ENCODE data around the gene CHIA.

Gene CHIA

DNA sequence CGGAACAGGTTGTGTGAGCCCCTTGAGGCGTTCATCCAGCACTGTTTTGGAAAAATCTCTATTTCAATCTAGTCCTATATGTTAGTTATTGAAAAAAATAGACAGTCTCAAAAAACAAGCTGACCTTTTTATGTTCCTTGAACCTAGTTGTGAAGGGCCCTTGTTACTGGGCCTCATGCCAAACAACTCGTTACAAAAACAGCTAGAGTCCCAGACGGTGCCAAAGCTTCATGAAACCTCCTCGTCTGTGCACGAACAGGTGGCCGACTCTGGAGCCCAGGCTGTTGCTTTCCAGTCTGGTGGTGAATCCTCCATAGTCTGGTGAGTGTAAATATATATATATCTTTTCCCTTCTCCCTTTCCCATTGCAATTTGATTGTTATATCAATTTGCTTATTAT lies at the start of gene CHIA:
Gene CHIA, plus strand, starts transcription at position 222 of the 400 bp plus-strand sequence. CDS start 19,617 bp downstream, outside the sequence.
- DNase-seq (ENCODE audit: low spot score) = no peak

GRCh38 chr1:111241797-111242196 lies 48.9 kb upstream of the CHIA start:
- DNase-seq (ENCODE audit: low spot score) = no peak

- DNase-seq (ENCODE audit: low spot score) = no peak
These were observed 47.7 kb upstream of the CHIA start for GRCh38 chr1:111242805-111243523.

- no peak for DNase-seq (ENCODE audit: low spot score)
These were observed 43.4 kb upstream of the CHIA start for GRCh38 chr1:111247125-111247838.

DNA sequence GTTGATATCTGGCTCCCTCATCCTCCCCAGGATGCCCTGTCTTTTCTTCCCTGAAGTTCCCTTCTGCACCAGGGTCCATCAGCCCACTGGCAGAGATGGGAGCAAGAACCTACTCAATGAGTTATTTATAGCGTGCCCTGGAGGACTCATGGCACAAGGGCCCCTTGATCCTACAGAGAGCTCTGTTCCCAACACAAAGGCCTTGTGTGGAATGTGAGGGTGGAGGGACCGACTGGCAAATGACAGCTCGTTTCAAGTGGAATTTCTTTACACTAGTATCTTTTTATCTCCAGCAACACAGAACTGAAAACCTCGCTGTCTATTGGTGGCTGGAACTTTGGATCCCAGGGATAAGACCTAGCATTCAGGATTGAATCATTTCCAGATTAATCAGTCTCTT lies 40.7 kb upstream of the CHIA start:
- DNase-seq (ENCODE audit: low spot score) = peak; percentile 96

- peak; percentile 68 for DNase-seq (ENCODE audit: low spot score)
These were observed 39.1 kb upstream of the CHIA start for GRCh38 chr1:111251570-111251969.

- peak; percentile 76 for DNase-seq (ENCODE audit: low spot score)
These were observed 37.9 kb upstream of the CHIA start for GRCh38 chr1:111252786-111253185.

DNA sequence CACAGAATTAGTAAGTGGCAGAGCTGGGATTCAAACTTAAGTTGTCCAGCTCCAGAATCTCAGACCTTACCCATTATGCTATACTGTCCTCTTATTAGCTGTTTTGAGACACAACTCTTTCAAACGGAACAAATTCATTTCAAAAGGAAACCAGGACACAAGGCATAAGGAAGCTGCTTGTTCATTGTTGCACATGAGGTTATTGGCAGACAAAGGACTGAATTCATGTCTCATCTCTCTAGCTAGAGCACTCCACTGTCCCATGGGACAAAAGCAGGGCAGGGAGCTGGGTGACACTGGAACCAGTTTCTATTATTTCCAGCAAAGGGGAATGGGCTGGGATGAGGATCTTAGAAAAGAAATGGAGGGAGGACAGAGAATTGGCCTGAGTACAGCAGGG lies 36.8 kb upstream of the CHIA start:
- peak; percentile 98 for DNase-seq (ENCODE audit: low spot score)

DNA sequence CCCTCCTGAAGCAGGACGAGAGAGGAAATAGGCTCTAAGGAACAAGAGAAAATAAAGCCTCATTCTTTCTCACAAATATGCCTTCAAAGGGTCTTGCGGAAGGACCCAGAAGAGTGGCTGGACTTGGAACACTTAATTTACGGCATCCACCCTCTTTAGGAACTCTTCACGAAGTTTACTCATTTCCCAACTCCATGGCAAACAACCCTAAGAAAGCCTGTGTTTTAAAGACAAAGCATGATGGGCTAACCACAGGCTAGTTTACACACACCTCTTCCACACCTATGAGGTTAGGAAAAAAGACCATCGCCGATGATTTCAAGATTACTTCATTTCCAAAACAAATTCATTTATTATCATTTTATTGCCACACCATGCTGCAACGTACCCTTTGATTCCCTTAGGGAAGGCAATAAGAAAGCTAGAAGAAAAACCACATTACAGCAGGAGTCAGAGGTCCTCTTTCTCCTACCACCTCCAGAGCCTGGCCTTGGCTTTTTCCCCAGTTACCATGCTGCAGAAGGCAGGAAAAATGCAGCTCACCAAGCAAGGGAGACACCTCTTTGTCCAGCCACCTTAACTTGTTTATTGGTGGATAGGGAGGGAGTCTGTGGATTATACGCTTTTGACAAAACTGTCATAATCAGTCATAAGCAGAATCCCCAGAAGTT lies 33.5 kb upstream of the CHIA start:
- DNase-seq (ENCODE audit: low spot score) = no peak

- no peak for DNase-seq (ENCODE audit: low spot score)
These were observed 22.7 kb upstream of the CHIA start for GRCh38 chr1:111267801-111268508.

DNA sequence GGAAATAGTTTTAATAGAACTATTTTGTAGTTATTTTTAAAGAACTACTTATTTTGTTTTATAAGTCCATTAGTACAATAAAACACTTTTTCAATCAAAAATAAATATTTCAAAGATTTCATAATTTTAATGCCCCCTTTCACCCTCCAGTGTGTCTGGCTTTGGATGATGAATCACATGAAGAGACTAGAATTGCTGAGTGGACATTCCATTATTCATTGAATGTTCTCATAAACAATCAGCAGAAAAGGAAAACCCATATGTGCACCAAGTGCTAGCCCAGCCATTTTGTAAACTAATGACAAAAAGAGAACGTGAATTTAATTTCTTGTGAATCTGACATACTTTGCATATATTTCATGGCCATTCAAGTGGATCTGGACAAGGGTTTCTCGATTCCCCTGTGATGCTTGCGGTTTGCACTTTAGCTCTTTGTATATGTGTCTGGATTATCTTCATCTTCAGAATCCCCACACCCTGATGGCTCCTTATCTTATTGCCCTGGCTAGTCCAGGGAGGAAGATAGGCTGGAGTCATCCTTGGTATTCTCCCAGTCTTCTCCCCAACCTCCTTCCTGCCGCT lies 20.7 kb upstream of the CHIA start:
- no peak for DNase-seq (ENCODE audit: low spot score)

DNA sequence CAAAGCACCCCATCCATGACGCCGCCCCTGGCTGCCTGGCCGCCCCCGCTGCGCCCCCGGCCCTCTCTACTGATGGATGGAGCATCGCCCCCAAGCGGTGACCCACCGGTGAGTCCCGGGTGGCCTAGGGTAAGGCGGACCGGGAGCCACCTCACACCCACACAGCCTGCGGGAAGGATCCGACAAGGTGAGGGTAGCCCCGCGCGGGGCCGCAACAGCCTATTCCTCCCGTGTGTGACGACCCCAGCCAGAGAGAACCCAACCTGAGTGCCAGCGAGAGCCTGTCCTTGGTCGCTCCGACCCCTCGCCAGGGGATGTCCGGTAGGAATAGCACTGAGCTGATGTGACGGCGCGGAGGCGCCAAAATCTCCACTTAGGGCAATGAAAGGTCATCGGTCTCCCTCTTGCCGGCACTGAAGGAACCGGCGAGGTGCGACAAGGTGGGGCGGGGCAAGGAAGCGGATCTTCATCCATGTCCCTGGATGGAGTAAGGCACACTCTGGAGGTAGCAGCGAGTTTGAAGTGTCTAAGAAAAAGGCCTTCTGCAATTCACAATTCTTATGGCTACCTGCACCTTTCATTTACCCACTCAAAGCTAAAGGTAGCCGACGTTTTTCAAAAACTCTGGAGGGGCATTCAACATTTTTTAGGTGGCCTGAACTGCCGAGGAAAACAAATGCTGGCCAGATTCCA lies 19.7 kb upstream of the CHIA start:
- no peak for DNase-seq (ENCODE audit: low spot score)

DNA sequence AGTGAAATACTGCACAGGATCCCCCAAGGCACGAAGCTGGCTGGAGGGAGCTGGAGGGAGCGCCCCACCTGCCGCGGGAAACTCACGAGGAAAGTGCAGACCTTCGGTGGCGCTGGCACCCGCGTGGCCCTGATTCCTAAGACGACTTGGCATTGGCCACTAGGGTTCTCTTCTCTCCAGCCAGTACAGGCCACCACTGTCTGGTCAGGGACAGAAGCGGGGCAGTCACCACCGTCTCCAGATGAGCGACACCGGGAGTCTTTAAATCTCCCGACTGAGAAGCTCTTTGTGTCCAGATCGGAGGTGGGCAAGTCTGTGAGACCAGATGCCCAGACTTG lies 19.2 kb upstream of the CHIA start:
- peak; percentile 20 for DNase-seq (ENCODE audit: low spot score)

DNA sequence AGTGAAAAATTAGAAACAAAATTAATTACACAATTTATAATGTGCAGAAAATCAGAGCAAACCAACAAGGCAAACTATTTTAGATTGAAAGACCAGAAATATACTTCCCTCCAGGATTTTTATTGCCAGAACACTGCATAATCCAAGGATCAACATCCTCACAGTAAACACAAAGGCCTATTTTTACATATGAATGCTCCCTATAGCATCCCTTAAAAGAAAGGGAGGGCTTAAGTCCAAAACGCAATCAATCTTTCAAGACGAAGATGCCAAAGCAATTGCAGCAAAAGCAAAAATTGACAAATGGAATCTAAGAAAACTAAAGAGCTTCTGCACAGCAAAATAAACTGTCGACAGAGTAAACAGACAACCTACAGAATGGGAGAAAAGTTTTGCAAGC lies 18.6 kb upstream of the CHIA start:
- no peak for DNase-seq (ENCODE audit: low spot score)

DNA sequence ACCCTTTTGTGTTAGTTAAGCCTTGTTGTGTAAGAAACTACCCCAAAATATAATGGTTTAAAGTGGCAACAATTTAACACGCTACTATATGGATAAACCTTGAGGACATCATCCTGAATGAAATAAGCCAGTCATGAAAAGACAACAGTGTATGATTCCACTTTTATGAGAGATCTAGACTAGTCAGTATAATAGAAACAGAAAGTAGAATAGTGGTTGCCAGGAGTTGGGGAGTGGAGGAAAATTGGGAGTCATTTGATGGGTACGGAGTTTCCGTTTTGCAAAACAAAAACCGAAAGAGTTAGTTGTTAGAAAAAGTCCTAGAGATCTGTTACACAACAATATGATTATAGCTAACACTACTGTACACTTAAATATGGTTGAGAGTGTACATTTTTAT lies 16.0 kb upstream of the CHIA start:
- DNase-seq (ENCODE audit: low spot score) = no peak

GRCh38 chr1:111275079-111275478 lies 15.6 kb upstream of the CHIA start:
- peak; percentile 30 for DNase-seq (ENCODE audit: low spot score)

DNA sequence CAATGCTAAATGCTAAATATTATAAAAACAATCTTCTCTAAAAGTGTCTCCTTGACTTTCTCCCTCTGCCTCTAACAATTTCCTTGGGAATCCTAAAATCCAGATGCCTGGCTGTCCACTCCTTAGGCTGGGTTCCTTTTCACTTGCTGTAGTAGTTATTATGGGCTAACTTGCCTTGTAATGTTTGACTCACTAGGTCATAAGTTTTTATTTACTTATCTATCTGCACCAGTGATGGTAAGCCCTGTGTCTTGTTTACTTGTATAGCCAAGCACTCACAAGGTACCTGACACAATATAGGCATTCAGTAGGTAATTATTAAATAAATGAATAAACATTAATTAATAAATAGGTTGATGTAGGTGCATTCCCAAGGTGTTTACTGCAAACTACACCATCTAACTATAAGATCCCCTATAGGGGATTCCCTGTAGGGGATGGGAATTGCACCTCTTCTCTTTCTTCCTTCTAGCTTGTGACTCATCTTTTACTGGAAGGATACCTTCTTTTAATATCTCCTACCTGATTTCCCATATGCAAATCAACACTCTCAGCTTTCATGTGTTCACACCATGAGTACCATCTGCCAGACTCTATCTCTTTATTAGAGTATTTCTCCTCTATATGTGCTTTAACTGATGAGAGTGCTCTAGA lies 14.7 kb upstream of the CHIA start:
- DNase-seq (ENCODE audit: low spot score) = no peak

GRCh38 chr1:111279144-111279543 lies 11.5 kb upstream of the CHIA start:
- no peak for DNase-seq (ENCODE audit: low spot score)

DNA sequence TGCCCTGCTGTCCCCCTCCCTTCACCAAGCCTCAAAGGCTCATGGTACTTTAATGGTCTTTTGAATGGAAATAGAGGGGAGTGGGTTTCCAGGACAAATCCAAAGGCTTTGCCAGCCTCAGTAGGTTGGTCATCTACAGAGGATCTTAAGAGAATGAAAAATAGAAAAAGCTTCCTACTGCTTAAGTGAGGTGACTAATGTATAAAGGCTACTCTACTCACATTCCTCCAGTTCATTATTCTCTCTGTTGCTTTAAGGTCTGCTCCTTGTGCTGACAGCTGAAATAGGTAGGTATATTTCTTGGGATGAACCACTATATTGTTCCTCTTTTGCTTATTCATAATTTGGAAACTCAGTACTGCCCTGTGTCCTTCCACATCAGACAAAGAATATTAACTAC lies 10.4 kb upstream of the CHIA start:
- DNase-seq (ENCODE audit: low spot score) = no peak

GRCh38 chr1:111281411-111281810 lies 9.2 kb upstream of the CHIA start:
- no peak for DNase-seq (ENCODE audit: low spot score)

DNA sequence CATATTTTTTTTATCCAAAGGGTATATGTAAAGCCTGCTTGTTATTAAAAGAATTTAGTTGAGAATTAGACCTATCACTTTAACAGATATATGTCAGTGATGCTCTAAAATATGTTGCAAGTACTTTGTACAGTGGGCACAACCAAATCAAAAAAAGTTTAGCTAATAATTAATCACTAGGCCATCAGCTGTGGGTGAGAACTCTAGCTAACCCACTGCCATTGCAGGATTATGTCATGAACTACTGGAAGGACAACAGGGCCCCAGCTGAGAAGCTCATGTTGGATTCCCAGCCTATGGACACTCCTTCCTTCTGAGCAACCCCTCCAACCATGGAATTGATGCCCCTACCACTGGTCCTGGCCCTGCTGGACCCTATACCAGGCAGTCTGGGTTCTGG lies 6.8 kb upstream of the CHIA start:
- no peak for DNase-seq (ENCODE audit: low spot score)

Data from pons (tissue), 1 donor.